IPS-11a (cell line): Measurements from ENCODE around the gene DOCK6.

Experiments used
- H3K4me3 ChIP-seq: one replicate; pipeline ENCODE4 v1.5.1; 2013; ENCODE audit warnings: low read depth, low read length, control low read depth

DOCK6 gene

GRCh38 chr19:11251217-11251616 lies 11.1 kb downstream of the DOCK6 start:
- H3K4me3 ChIP-seq = no peak overlapping the region

GRCh38 chr19:11248852-11249251 lies 13.5 kb downstream of the DOCK6 start:
- H3K4me3 ChIP-seq = no peak overlapping the region

GRCh38 chr19:11247934-11248333 lies 14.4 kb downstream of the DOCK6 start:
- no peak overlapping the region for H3K4me3 ChIP-seq

GRCh38 chr19:11247391-11247790 lies 14.9 kb downstream of the DOCK6 start:
- H3K4me3 ChIP-seq = no peak overlapping the region

GRCh38 chr19:11246941-11247340 lies 15.4 kb downstream of the DOCK6 start:
- H3K4me3 ChIP-seq = no peak overlapping the region

- no peak overlapping the region for H3K4me3 ChIP-seq
These were observed 17.3 kb downstream of the DOCK6 start for GRCh38 chr19:11244846-11245589.

- no peak overlapping the region for H3K4me3 ChIP-seq
These were observed 18.5 kb downstream of the DOCK6 start for GRCh38 chr19:11243798-11244169.

- H3K4me3 ChIP-seq = no peak overlapping the region
These were observed 19.2 kb downstream of the DOCK6 start for GRCh38 chr19:11242864-11243797.

GRCh38 chr19:11242025-11242424 lies 20.3 kb downstream of the DOCK6 start:
- no peak overlapping the region for H3K4me3 ChIP-seq

GRCh38 chr19:11240008-11240444 lies 22.3 kb downstream of the DOCK6 start:
- H3K4me3 ChIP-seq = no peak overlapping the region

GRCh38 chr19:11239377-11240000 lies 22.8 kb downstream of the DOCK6 start, which contains the start of gene ANGPTL8:
TSS of gene ANGPTL8 (plus strand) at chr19:11239619. CDS start at chr19:11239638, 19 bp downstream.
- H3K4me3 ChIP-seq = no peak within 1 kb of the TSS

GRCh38 chr19:11238781-11239376 lies 23.4 kb downstream of the DOCK6 start:
- H3K4me3 ChIP-seq = no peak overlapping the region

GRCh38 chr19:11238041-11238440 lies 24.3 kb downstream of the DOCK6 start:
- H3K4me3 ChIP-seq = no peak overlapping the region

GRCh38 chr19:11237321-11237720 lies 25.0 kb downstream of the DOCK6 start:
- H3K4me3 ChIP-seq = no peak overlapping the region

GRCh38 chr19:11236324-11237301 lies 25.7 kb downstream of the DOCK6 start:
- no peak overlapping the region for H3K4me3 ChIP-seq

- H3K4me3 ChIP-seq = no peak overlapping the region
These were observed 27.7 kb downstream of the DOCK6 start for GRCh38 chr19:11234486-11235075.

GRCh38 chr19:11233073-11233472 lies 29.3 kb downstream of the DOCK6 start:
- H3K4me3 ChIP-seq = no peak overlapping the region

GRCh38 chr19:11232555-11232954 lies 29.8 kb downstream of the DOCK6 start:
- no peak overlapping the region for H3K4me3 ChIP-seq

- H3K4me3 ChIP-seq = no peak overlapping the region
These were observed 31.5 kb downstream of the DOCK6 start for GRCh38 chr19:11230621-11231386.
